C4-2B (cell line): ENCODE results near the gene IL11.

ENCODE experiments used
- CTCF ChIP-seq: fragments of 450-650 bp; conservative IDR thresholded peaks from 2 replicates; pipeline ENCODE4 v1.5.1; 2017; ENCODE audit warnings: mild to moderate bottlenecking
- ZFX ChIP-seq: fragments of 450-650 bp; IDR thresholded peaks from 2 replicates; pipeline ENCODE4 v1.6.1; 2017

GRCh38 chr19:55368701-55369563, 1.3 kb downstream of the IL11 start:
- TF ChIP-seq CTCF (no peak), ZFX (no peak)
